ENCODE measurements around the gene ASB7.

DNA sequence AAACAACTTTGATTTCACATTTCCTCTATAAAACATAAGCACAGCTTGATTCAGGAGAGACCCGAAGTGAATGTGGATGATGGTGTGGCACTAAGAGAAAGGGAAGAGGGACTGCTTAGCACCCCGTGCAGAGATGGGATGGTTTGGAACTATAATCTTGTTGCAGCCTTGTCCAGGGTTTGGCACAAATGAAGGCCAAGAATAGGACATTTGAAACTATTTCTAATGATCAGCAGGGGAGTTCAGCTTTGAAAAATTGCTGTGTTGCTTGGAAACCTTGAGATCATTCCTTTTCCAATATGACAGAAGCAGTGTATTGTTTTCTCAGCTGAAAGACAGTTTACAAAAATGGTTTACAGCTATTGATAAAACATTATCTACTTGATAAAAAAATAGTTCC is 49.7 kb downstream of the ASB7 start:
- TF ChIP-seq, protein P1, sequence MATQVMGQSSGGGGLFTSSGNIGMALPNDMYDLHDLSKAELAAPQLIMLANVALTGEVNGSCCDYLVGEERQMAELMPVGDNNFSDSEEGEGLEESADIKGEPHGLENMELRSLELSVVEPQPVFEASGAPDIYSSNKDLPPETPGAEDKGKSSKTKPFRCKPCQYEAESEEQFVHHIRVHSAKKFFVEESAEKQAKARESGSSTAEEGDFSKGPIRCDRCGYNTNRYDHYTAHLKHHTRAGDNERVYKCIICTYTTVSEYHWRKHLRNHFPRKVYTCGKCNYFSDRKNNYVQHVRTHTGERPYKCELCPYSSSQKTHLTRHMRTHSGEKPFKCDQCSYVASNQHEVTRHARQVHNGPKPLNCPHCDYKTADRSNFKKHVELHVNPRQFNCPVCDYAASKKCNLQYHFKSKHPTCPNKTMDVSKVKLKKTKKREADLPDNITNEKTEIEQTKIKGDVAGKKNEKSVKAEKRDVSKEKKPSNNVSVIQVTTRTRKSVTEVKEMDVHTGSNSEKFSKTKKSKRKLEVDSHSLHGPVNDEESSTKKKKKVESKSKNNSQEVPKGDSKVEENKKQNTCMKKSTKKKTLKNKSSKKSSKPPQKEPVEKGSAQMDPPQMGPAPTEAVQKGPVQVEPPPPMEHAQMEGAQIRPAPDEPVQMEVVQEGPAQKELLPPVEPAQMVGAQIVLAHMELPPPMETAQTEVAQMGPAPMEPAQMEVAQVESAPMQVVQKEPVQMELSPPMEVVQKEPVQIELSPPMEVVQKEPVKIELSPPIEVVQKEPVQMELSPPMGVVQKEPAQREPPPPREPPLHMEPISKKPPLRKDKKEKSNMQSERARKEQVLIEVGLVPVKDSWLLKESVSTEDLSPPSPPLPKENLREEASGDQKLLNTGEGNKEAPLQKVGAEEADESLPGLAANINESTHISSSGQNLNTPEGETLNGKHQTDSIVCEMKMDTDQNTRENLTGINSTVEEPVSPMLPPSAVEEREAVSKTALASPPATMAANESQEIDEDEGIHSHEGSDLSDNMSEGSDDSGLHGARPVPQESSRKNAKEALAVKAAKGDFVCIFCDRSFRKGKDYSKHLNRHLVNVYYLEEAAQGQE (IDR thresholded peaks at IDR 0.05; ENCODE audit: insufficient read depth in 1 of 2, low read depth in 2 of 2, low read length in 2 of 2) = no peak
- TF ChIP-seq TAF1 (IDR thresholded peaks at IDR 0.05; ENCODE audit: borderline replicate concordance, insufficient read depth, low read length) = no peak
- TF ChIP-seq SIN3A (IDR thresholded peaks at IDR 0.05; ENCODE audit: borderline replicate concordance, insufficient read depth, low read length) = no peak
